HuH-7.5 (cell line): ENCODE measurements around the gene DONSON.

Experiments used
- DNase-seq: peaks from one replicate; pipeline ENCODE4 v3.0.0; 2011; ENCODE audit warnings: low spot score

DONSON gene

DNA sequence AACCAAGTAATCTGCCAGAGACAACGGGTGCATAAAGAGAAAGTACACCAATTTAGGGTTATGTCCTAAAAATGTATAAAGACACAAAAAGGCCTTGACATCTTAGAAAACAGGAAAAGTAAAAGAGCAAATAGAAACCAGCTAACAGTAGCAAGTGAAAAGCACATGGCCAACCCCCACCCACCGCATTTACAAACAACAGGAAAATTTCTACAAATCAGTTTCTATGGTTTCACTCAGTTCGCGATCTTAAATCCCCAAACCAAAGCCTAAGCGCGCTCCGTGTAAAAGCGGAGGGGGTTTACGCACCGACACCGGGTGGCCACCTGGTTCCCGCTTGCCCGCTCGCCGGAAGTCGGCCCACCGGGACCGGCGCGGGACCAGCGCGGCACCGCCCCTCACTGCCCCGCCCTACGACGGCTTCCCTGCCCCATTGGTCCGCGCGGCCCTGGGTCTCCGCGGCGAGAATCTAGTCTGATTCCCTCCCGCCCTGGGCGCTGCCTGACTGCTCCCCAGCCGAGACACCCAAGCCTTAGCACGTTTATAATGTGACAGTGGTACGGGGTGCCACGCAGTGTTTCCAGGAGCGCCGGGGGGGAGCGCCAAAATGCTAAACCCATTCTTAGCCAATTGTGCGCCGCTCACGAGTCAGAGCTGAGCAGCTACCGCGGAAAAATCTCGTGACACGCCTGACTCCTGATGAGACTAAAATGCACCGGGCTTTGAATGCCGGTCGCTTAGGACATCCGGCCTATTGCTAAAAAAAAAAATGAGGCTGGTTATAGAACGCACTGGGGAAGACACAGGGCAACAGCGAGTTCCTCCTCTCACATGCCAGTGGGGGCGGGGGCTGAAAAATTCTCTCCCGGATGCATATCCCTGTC, 46.5 kb downstream of the DONSON start, which contains the start of gene GART:
GART (minus strand) TSS at position 362 of the 884 bp plus-strand sequence. CDS start 2,802 bp downstream, outside the sequence.
- DNase-seq, result peak; percentile 43

DNA sequence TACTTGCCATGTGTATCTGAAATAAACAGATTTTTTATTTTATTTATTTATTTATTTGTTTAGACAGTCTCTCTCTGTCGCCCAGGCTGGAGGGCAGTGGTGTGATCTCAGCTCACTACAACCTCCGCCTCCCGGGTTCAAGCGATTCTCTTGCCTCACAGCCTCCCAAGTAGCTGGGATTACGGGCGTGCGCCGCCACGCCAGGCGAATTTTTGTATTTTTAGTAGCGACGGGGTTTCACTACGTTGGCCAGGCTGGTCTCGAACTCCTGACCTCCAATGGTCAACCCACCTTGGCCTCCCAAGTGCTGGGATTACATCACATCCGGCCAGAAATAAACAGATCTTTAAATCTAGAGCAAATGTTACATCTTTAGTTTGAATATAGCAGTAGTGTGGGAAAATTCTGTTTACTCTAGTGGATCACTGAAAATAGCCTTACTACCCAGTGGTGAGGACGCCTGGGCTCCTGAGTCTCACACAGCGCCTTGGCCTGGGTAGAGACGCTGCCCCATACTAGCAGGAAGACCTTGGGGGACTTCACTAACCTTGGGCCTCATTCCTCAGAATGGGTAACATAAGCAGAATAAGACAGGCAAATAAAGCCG, 47.3 kb downstream of the DONSON start:
- no peak for DNase-seq

GRCh38 chr21:33540711-33541104, 47.8 kb downstream of the DONSON start:
- DNase-seq, result no peak

DNA sequence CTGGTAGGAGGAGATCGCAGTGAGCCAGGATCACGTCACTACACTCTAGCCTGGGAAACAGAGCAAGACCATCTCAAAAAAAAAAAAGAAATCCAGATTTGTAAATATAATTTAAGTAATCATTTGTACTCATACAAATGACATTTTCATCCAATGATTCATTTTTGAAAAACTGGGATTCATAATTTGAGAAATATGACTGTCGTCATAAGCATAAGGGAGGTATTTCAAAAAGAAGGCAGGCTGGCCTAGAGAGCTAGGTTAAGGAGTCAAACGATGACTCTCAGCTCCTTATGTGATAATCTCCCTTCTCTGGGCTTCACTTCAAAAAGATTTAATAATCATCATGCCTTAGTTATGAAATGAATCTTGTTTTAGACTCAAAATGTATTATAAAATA, 48.9 kb downstream of the DONSON start:
- DNase-seq, result no peak

DNA sequence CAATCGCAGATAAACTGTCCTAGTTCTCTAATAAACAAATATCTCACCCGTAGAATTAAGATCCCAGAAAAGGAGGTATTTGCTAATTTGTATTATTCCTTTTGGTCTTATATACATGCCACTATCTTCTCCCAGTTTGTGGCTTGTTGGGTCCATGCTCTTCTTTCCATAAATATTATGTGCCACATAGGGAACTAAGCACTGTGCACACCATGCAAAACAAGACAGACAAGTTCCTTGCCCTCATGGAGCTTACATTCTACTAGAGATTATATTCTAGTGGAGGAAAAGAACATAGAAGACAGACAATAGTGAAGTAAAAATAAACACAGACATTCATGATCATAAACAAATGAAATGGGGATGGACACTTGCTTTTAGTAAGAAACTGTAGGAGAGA, 51.3 kb downstream of the DONSON start:
- no peak for DNase-seq

GRCh38 chr21:33531007-33531406, 57.5 kb downstream of the DONSON start:
- no peak for DNase-seq
